Right renal pelvis (tissue), 4 donors: Measurements from ENCODE around the gene VPS35. TPM values are rescaled to one million over a fixed set of nuclear protein-coding genes. Genes with fewer than 3 reads are reported as not detected.

Source experiments
- DNase-seq, 4 donors: peaks; one replicate each; pipeline ENCODE4 v3.0.0-alpha.2; 2013; ENCODE audit warnings: low read depth in 4 of 4, low spot score in 3 of 4, missing footprints in 1 of 4
- polyA plus RNA-seq, 4 donors: library from polyadenylated mRNA; unstranded; fragments of 120-200 nt; gene quantifications; one replicate each; pipeline ENCODE4 v1.2.1, GENCODE V29; 2013; ENCODE audit not compliant: insufficient read length in 4 of 4

Gene VPS35
- polyA plus RNA-seq, 4 donors, result 148 to 178 (median 166) TPM

DNA sequence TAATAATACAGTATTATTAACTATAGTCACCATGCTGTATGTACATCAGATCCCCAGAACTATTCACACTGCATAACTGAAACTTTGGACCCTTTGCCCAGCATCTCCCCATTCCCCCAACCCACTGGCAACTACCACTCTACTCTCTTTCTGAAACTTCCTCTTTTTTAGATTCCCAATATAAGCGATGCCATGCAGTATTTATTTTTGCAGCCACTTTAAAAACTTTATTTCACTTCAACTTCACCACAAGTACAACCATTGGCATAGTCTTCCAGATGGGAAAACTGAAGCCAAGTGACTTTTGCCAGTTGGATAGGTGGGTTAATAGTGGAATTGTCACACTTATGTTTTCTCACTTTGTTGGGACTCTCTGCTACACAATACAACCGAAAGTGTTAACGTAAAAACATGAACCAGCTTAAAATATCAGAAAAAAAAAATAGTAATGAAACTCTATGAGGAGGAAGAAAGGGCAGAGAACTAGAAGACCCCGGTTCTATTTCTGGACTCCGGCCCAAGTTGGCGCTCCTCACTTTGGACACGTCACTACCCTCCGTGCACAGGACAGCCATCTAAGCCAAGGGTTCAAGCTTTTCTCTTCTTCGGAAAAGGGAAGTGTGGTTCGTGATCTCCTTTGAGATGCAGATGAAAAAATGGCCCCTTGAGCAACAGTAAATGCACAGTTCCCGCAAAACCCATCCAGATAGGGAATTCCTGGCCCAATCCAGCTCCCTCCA is 68.5 kb downstream of the VPS35 start:
- no peak for DNase-seq

DNA sequence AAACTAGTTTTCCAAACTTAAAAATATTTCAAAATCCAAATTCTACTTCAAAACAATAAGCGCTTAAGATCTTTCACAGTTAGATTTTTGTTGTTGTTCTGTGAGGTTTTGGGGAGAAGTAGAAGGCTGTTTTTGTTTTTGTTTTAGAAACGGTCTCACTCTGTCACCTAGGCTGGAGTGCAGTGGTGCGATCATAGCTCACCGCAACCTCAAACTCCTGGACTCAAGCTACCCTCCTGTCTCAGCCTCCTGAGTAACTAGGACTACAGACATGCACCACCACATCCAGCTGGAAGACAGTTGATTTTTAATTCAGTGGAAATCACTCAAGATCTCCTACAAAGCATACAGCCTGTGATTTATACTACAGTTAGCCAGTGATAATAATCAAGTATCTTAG is 70.5 kb downstream of the VPS35 start:
- no peak for DNase-seq

GRCh38 chr16:46614006-46614405 is 75.0 kb downstream of the VPS35 start:
- no peak for DNase-seq

- no peak for DNase-seq
Measured at GRCh38 chr16:46613352-46613751, 75.6 kb downstream of the VPS35 start.

GRCh38 chr16:46612121-46612520 is 76.9 kb downstream of the VPS35 start:
- DNase-seq, result no peak

DNA sequence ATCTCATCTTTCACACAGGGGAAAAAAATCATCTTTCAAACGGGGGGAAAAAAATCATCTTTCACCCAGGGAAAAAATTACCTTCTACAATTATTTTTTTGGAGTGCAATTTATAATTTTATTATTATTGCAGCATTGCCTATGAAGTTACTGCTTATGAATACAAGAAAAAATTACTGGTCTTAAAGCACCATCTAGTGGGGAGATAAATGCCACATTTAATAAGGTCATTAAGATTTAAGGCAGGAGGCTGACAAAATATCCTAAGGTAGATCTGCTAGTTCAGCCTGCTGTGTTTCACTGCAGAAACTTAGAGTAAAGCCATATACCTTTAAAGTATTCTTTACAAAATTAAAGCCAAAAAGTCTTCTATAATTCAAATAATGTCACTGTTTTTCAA is 81.4 kb downstream of the VPS35 start:
- DNase-seq, result peak in 2 of 4 donors; percentile 10 to 17

DNA sequence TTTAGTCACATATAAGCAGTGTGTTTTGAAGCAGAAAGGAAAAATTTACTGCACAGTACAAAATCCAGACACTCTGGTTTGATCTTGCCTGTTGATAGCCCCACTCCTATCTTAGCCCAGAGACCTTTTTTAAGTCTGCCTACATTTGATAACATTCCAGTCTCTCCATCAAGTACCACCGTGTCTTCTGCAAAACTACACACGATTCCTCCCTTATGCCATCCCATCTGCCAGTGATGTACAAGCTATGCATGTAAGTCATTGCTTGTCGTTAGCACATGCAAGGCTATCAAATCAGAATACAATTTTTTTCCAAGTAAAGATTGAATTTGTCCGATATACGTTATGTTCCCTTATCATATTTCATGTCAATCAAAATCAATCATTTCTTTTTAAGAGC is 82.7 kb downstream of the VPS35 start:
- DNase-seq, result no peak

Other genes starting within 250 kb of the VPS35 start
- 1 to 10 TPM; 7.7 to 8.9 (median 8.5) TPM for gene SHCBP1, start 67.8 kb downstream of the VPS35 start, polyA plus RNA-seq
- gene ORC6, start 481 bp upstream of the VPS35 start, polyA plus RNA-seq, result 10 to 100 TPM; 16.4 to 23.6 (median 21.0) TPM
- gene MYLK3, start 59.2 kb upstream of the VPS35 start, polyA plus RNA-seq, result 1 to 10 TPM in 3 of 4 donors, under 1 TPM in 1; 0.76 to 1.5 (median 1.1) TPM
- 10 to 100 TPM; 27.6 to 38.8 (median 36.1) TPM for gene C16orf87, start 142.0 kb upstream of the VPS35 start, polyA plus RNA-seq
- gene GPT2, start 195.2 kb upstream of the VPS35 start, polyA plus RNA-seq, result 10 to 100 TPM; 25.3 to 29.9 (median 29.2) TPM